Endothelial cell of umbilical vein (primary cell): ENCODE data around the gene GVQW3. TPM values are rescaled to one million over a fixed set of nuclear protein-coding genes. Genes with fewer than 3 reads are reported as not detected.

ENCODE experiments used
- BruUV-seq: library from RNA; stranded (reverse); fragments of 400-500 nt; replicated peaks from 2 replicates; lab custom pipeline; 2021; lab: Mats Ljungman, UMichigan
- CTCF ChIA-PET: fragments of 300-600, 350-600 bp; sonication (Branson Sonifier 250); formaldehyde crosslinking; loops from one replicate; lab custom pipeline; 2021; ENCODE audit warnings: antibody characterized with exemption, inconsistent platforms; lab: Charles Lee
- POLR2A ChIA-PET: fragments of 300-600, 350-600 bp; sonication (Branson Sonifier 250); formaldehyde crosslinking; loops from one replicate; lab custom pipeline; 2021; ENCODE audit warnings: antibody characterized with exemption, inconsistent platforms; lab: Charles Lee
- DNase-seq: peaks from one replicate; pipeline ENCODE4 v3.0.0-alpha.2; 2011; ENCODE audit warnings: low read depth, low spot score
- FAIRE-seq: peaks from 2 replicates; lab custom pipeline; 2011; peaks lifted over from hg19 to GRCh38; lab: Jason Lieb, UNC
- H2AFZ ChIP-seq: 2 replicates; pipeline ENCODE4 v1.6.0; 2012; ENCODE audit warnings: low read depth, low read length, control low read depth, inconsistent platforms
- H3K27ac ChIP-seq: 2 replicates; pipeline ENCODE4 v1.5.1; 2011; ENCODE audit warnings: low read depth, mild to moderate bottlenecking, control low read depth, low read length, moderate library complexity; ENCODE audit not compliant: insufficient read depth
- H3K27me3 ChIP-seq, 2 experiments: 2 replicates each; pipeline versions ENCODE4 v1.6.0 to v1.6.1; 2011; ENCODE audit warnings: low read length in 2 of 2, mixed read lengths in 1 of 2; ENCODE audit not compliant: control insufficient read depth in 2 of 2, insufficient read depth in 2 of 2
- H3K36me3 ChIP-seq, 2 experiments: 2 replicates in 1 of 2; 3 replicates in 1 of 2; pipeline ENCODE4 v1.5.1; 2011; ENCODE audit warnings: low read length in 2 of 2, mild to moderate bottlenecking in 1 of 2, moderate library complexity in 1 of 2; ENCODE audit not compliant: control insufficient read depth in 2 of 2, insufficient read depth in 2 of 2; ENCODE audit errors: extremely low read depth in 1 of 2
- H3K4me1 ChIP-seq: 3 replicates; pipeline ENCODE4 v1.5.1; 2011; ENCODE audit warnings: mild to moderate bottlenecking, low read length; ENCODE audit not compliant: control insufficient read depth, insufficient read depth; ENCODE audit errors: extremely low read depth
- H3K4me2 ChIP-seq: 2 replicates; pipeline ENCODE4 v1.6.1; 2011; ENCODE audit warnings: low read length, control low read depth, mixed read lengths; ENCODE audit not compliant: insufficient read depth
- H3K4me3 ChIP-seq, 3 experiments: fragments of 200-600 bp in 1 of 3; sonication (generic), shearing (Covaris generic) in 1 of 3; replicated peaks in 1 of 3; 2 replicates each; pipeline ENCODE4 v1.5.1; 2011 to 2016; ENCODE audit warnings: control low read depth in 3 of 3, low read length in 3 of 3, mild to moderate bottlenecking in 2 of 3, inconsistent platforms in 1 of 3, low read depth in 1 of 3, moderate library complexity in 1 of 3; ENCODE audit not compliant: insufficient read depth in 1 of 3
- H3K79me2 ChIP-seq: 2 replicates; pipeline ENCODE4 v1.6.0; 2012; ENCODE audit warnings: low read length, inconsistent platforms; ENCODE audit not compliant: control insufficient read depth, insufficient read depth
- H3K9ac ChIP-seq: replicated peaks from 2 replicates; pipeline ENCODE3; 2011; ENCODE audit warnings: low read length, control low read depth; ENCODE audit not compliant: insufficient read depth; ENCODE audit errors: extremely low read depth
- H3K9me1 ChIP-seq: replicated peaks from 3 replicates; pipeline ENCODE4 v1.6.0; 2011; ENCODE audit warnings: mild to moderate bottlenecking, low read length; ENCODE audit not compliant: control insufficient read depth, insufficient read depth; ENCODE audit errors: extremely low read depth
- H3K9me3 ChIP-seq: replicated peaks from 2 replicates; pipeline ENCODE4 v1.5.1; 2012; ENCODE audit warnings: low read length, inconsistent platforms; ENCODE audit not compliant: control insufficient read depth, insufficient read depth
- H4K20me1 ChIP-seq: replicated peaks from 2 replicates; pipeline ENCODE3; 2011; ENCODE audit warnings: mild to moderate bottlenecking, low read length; ENCODE audit not compliant: control insufficient read depth, insufficient read depth; ENCODE audit errors: extremely low read depth
- CTCF ChIP-seq, 2 donors: IDR thresholded peaks; 1 replicate in 1 of 2; 2 replicates in 1 of 2; pipeline ENCODE4 v1.5.1; 2011; ENCODE audit warnings: low read length in 2 of 2, mild to moderate bottlenecking in 2 of 2, moderate library complexity in 2 of 2, control low read depth in 1 of 2, inconsistent platforms in 1 of 2, low read depth in 1 of 2; ENCODE audit not compliant: insufficient read depth in 1 of 2; ENCODE audit errors: extremely low read depth in 1 of 2
- EZH2 ChIP-seq: IDR thresholded peaks from 2 replicates; pipeline ENCODE4 v1.6.1; 2012; ENCODE audit warnings: borderline replicate concordance, low read depth, mild to moderate bottlenecking, moderate library complexity, low read length, inconsistent platforms; ENCODE audit not compliant: severe bottlenecking
- GATA2 ChIP-seq: IDR thresholded peaks from 2 replicates; pipeline ENCODE4 v1.7.0; 2011; ENCODE audit warnings: low read depth, mild to moderate bottlenecking, moderate library complexity, mixed read lengths, low read length; ENCODE audit not compliant: insufficient read length, insufficient read depth
- JUN ChIP-seq: IDR thresholded peaks from 2 replicates; pipeline ENCODE4 v1.6.1; 2011; ENCODE audit warnings: borderline replicate concordance, low read depth; ENCODE audit not compliant: insufficient read length, insufficient read depth
- MAX ChIP-seq: IDR thresholded peaks from 2 replicates; pipeline ENCODE4 v1.6.1; 2011; ENCODE audit not compliant: insufficient read depth, insufficient read length
- MYC ChIP-seq: IDR thresholded peaks from one replicate; pipeline ENCODE4 v1.6.1; 2011; ENCODE audit warnings: mild to moderate bottlenecking, low read depth, low read length
- POLR2A ChIP-seq: IDR thresholded peaks from 2 replicates; pipeline ENCODE4 v1.6.1; 2012; ENCODE audit warnings: low read depth, mild to moderate bottlenecking, control low read depth, low read length
- POLR2AphosphoS5 ChIP-seq: IDR thresholded peaks from 2 replicates; pipeline ENCODE4 v1.6.1; 2012; ENCODE audit warnings: low read depth, mild to moderate bottlenecking, control low read depth, low read length, moderate library complexity; ENCODE audit not compliant: insufficient read depth
- dilution Hi-C: fragments of 300-500 bp; cut with MboI; formaldehyde crosslinking; loops from one replicate; pipeline ENCODE4 v1.15.0; 2019; ENCODE audit warnings: low sequenced_read_pairs; ENCODE audit not compliant: extremely low pct_ligation_motif_present
- intact Hi-C: fragments of 100-400 bp; cut with micrococcal nuclease; formaldehyde crosslinking; loops from one replicate; pipeline ENCODE4 v1.10.0; 2022
- polyA plus RNA-seq, 4 experiments: library from polyadenylated mRNA; depleted of rRNA in 3 of 4; stranded (reverse) in 3 of 4; unstranded in 1 of 4; fragments of >200 nt; gene quantifications; 2 replicates each; pipeline versions ENCODE4 v1.2.1 to v1.2.3, GENCODE V29; 2011 to 2012; ENCODE audit warnings: missing spikeins in 1 of 4
- total RNA-seq: library from RNA; stranded (reverse); gene quantifications from 2 replicates; pipeline ENCODE4 v1.2.3, GENCODE V29; 2021

GVQW3 gene
- total and polyA plus RNA-seq, 2 donors (not counting 3 experiments of a cell fraction or from before 2014, with no cell fraction given) = 1.0 to 2.8 TPM

GRCh38 chr11:76426660-76427059, 45.5 kb downstream of the GVQW3 start:
- H3K36me3 ChIP-seq = no peaks in the 10 kb centered on the region
- POLR2A ChIA-PET = interaction anchor here (0.7 kb wide), 1 partner anchor 68 kb away, joined by 3 read pairs; no protein-coding TSS in a partner anchor
- H3K27me3 ChIP-seq = peaks cover 18 to 30% of the 10 kb centered on the region in 2 experiments
- DNase-seq (no peak), FAIRE-seq (no peak)
- no peak overlapping the region for H3K4me3 ChIP-seq
- dilution Hi-C loops = no loop called here
- H3K9me3 ChIP-seq = no peaks in the 10 kb centered on the region
- no peak overlapping the region for H2AFZ ChIP-seq
- no peaks in the 10 kb centered on the region for H3K4me1 ChIP-seq
- BruUV-seq = no TSS peak
- H3K9me1 ChIP-seq = no peaks in the 10 kb centered on the region
- no peaks in the 10 kb centered on the region for H3K79me2 ChIP-seq
- no peak overlapping the region for H3K9ac ChIP-seq
- H3K27ac ChIP-seq = no peak overlapping the region
- TF ChIP-seq EZH2 (no peak), MAX (no peak), POLR2AphosphoS5 (no peak)
- no peak overlapping the region for H3K4me2 ChIP-seq
- intact Hi-C loops = no loop called here
- no peaks in the 10 kb centered on the region for H4K20me1 ChIP-seq
- CTCF ChIA-PET = no interaction called here

- H3K36me3 ChIP-seq = no peaks in the 10 kb centered on the region
- FAIRE-seq (no peak), DNase-seq (no peak)
- H3K4me3 ChIP-seq = no peak overlapping the region
- H2AFZ ChIP-seq = no peak overlapping the region
- H3K27me3 ChIP-seq = peaks cover 0 to 2% of the 10 kb centered on the region in 2 experiments
- H3K27ac ChIP-seq = no peak overlapping the region
- CTCF ChIA-PET = no interaction called here
- TF ChIP-seq GATA2 = no peak
- no peak for TF ChIP-seq CTCF (IDR thresholded peaks at IDR 0.05; ENCODE audit: extremely low read depth in 1 of 2, insufficient read depth in 1 of 2, low read depth in 1 of 2, low read length in 2 of 2)
- TF ChIP-seq MYC = no peak
- TF ChIP-seq JUN = no peak
- TF ChIP-seq POLR2A = no peak
- TF ChIP-seq MAX = no peak
- no peaks in the 10 kb centered on the region for H3K79me2 ChIP-seq
- POLR2A ChIA-PET = no interaction called here
- no peaks in the 10 kb centered on the region for H3K9me1 ChIP-seq
- dilution Hi-C loops (no loop called here), intact Hi-C loops (no loop called here)
- H3K9me3 ChIP-seq = no peaks in the 10 kb centered on the region
- H3K9ac ChIP-seq = no peak overlapping the region
- no peak overlapping the region for H3K4me2 ChIP-seq
- no peaks in the 10 kb centered on the region for H3K4me1 ChIP-seq
- BruUV-seq = no TSS peak
- no peaks in the 10 kb centered on the region for H4K20me1 ChIP-seq
Measured at GRCh38 chr11:76436020-76436419, 54.9 kb downstream of the GVQW3 start.
